Right lobe of liver (tissue), 4 donors: ENCODE measurements around the gene LSM2.

ENCODE experiments used
- CTCF ChIP-seq, 4 donors: fragments of 200-600 bp in 3 of 4; fragments of 450-650 bp in 1 of 4; IDR thresholded peaks; one replicate each; pipeline versions ENCODE4 v1.5.1 to v1.8.0; 2016 to 2022; ENCODE audit warnings: antibody characterized with exemption in 4 of 4, mild to moderate bottlenecking in 2 of 4
- POLR2A ChIP-seq: fragments of 450-650 bp; IDR thresholded peaks from one replicate; pipeline ENCODE4 v1.6.1; 2017; ENCODE audit warnings: antibody characterized with exemption, mild to moderate bottlenecking
- donor health status: DM: no; HTN: no; CAD: no.
- donor health status: DM: no; HTN: no; CAD: no.
- donor health status: DM: no; HTN: yes; CAD: no.

- TF ChIP-seq CTCF (IDR thresholded peaks at IDR 0.05), result peak in 3 of 4 donors; percentile 7 to 31 (median 26)
- peak; percentile 85 for TF ChIP-seq POLR2A
These were observed at the start of gene LSM2 for GRCh38 chr6:31806470-31807272.
